DOHH2 (cell line): Measurements from ENCODE around the gene SOX21.

Experiments used
- CTCF ChIP-seq: fragments of 200-600 bp; sonication (generic); IDR thresholded peaks from one replicate; pipeline ENCODE4 v1.5.1; 2014; ENCODE audit warnings: antibody characterized with exemption, mild to moderate bottlenecking, low read depth, low read length; ENCODE audit not compliant: poor library complexity, severe bottlenecking
- EZH2phosphoT487 ChIP-seq: fragments of 200-600 bp; sonication (generic); IDR thresholded peaks from 2 replicates; pipeline ENCODE4 v1.6.1; 2017; ENCODE audit warnings: borderline replicate concordance, mild to moderate bottlenecking, antibody characterized with exemption, low read length, moderate library complexity, mixed read lengths

GRCh38 chr13:94706101-94706842 is 6.1 kb downstream of the SOX21 start:
- TF ChIP-seq CTCF: no peak
- TF ChIP-seq EZH2phosphoT487: no peak
